NCI-H2196 (cell line): ENCODE results near the gene GK.
A peak's percentile ranks its signal among the peaks of the same experiment; 100 is the strongest.
"Not testable (repeated sequence)": the region's sequence is repeated elsewhere in the genome, so short reads cannot be mapped to it uniquely, and the experiment has no call there.

ENCODE experiments used
- DNase-seq: peaks from one replicate; lab custom pipeline; 2025; ENCODE audit not compliant: unreplicated experiment; lab: John Stamatoyannopoulos, UW

GK gene

DNA sequence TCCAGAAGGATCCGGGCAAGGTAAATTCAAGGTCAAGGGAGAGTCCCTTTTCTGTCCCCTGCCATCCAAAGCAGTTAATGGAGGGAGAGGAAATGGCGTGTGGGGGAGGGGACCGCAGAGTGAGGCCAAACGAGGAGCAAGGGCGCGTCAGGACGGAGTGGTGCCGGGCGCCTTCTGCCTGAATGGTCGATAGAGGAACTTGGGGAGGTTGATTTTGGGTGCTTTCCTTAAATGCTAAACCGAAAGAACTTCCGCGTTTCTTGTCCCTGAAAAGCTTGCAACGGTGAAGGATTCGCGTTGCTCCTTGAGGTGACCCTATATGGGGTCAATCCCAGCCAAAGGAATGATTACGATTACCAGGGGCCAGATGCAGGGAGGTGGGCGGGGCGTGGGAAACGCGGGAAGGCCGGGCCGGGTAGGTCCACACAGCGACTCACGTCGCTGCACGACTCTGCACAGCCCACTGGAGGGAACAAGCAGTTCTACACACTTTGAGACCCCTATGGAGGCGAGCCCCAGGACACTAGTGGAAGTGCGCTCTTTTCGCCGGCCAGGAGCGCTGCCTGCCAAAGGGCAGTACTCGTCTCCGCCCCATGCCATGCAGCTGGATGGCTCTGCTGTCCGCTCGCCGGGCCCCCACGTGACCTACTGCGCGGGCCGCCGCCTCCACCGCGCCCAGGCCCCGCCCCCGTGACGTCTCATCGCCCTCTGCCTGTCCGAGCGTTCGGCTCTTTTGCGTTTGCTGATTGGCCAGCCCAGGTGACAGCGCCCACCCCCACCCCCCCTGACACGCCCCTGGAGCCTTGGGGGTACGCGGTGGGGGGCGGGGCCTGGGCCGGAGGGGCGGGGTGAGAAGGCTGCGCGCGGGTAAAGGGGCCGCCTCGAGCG is 452 bp upstream of the GK start:
- DNase-seq, result peak; percentile 80

DNA sequence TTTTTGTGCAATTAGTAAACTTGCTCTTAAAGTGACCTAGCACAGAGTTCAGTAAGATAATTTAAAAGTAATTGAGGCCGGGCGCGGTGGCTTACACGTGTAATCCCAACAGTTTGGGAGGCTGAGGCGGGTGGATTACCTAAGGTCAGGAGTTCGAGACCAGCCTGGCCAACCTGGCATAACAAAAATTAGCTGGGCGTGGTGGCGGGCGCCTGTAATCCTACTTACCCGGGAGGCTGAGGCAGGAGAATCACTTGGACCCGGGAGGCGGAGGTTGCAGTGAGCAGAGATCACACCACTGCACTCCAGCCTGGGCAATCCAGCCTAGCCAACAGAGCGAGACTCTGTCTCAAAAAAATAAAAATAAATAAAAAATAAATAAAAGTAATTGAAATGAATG is 1.2 kb downstream of the GK start:
- not testable (repeated sequence) for DNase-seq

DNA sequence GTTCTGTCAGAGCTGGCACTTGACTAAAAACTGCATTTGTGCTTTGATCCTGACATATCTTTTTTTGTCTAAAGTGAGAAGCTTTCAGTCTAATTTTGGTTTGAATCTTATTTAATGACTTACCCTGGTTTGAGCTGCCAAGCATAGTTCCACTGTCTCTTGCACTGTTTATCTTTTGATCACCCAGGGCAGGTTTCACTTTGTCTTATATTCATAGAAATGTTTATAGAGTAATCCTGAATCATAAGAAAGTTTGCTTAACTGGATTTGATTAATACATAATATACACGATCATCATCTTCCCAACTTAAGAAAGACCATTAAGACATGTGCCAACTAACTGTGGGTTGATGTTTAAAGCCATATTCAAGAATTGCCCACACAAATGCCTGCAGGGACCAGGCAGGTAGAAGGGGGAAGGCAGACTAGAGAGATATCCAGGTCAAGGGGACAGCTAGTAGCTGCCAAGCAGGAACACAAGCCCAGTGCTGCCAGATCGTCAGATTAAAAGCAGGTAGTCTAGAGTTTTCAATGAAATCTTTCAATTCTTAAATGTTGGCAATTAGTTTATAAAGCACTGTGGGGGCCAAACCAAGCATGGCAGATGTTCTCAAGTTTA is 1.9 kb downstream of the GK start:
- no peak for DNase-seq

DNA sequence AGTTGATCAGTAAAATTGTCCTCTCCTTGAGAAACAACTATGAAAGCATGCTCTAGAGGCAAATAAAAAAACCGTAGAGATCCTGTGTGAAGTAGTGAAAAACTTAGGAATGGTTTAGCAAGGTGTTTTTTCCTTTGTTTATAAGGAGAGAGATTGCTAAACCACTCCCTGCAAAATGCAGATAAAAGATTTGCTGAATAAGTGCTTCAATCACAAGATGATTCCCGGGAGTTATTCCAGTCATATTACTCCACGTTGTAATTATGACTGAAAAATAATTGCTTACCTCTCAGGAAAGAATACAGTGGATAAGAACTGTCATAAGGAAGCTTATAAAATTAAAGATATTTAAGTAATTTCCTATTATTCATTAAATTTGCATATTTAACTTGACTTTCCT is 2.8 kb downstream of the GK start:
- no peak for DNase-seq

DNA sequence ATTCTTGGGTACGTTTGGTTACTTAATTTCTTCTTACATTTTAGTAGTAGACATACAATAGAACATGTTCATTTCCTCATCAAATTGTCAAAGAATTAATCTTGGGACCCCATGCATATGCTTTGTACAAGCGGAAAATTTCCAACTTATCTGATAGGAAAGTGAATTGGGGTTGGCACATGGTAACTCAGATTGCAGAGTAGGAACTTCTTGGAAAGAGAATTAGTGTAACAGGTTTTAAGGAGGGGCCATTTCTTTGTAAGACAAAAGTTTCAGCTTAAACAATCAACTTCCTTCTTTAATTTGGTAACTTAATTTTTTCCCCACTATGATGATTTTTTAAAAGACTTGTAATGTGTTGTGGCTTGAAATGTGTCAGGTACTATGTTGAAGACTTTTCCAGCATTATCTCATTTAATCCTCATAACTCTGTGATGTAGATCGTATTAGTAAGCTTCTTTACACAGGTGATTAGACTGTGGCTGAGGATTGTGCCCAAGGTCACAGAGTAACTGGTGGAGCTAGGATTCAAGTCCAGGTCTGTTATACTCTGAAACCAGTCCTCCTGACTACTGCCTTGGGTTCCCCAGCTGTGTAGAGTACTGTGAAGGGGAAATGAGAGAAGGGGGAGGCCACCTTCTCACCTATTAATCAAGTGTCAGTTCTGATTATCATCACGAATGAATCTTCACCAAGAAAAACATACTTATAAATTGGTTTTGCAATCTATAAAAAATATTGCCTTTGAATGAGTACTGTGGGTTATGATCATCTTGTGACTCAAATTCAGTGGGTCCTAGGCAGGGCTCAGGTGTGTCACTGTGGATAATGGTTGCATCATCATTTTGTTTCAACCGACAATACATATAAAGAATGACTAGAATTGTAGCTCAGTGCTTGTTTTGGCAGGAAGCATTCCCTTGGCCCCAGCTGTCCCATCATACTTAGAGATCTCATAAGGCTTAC is 4.3 kb downstream of the GK start:
- DNase-seq, result no peak

DNA sequence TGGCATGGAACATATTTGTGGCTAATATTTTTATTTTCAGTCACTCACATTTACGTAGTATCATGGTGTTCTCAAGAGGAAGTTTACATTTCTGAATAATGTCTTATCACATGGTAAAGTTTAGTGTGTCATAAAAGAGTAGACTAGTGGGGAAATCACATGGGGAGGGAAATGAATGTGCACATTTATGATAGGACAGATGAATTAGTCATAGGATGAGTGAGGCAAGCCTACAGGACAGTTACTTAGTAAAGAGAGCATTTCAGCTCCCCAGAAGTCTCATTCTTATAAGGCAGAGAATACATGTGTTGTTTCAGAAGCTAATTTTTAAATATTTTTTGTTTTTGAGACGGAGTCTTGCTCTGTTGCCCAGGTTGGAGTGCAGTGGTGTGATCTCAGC is 6.2 kb downstream of the GK start:
- DNase-seq, result no peak

DNA sequence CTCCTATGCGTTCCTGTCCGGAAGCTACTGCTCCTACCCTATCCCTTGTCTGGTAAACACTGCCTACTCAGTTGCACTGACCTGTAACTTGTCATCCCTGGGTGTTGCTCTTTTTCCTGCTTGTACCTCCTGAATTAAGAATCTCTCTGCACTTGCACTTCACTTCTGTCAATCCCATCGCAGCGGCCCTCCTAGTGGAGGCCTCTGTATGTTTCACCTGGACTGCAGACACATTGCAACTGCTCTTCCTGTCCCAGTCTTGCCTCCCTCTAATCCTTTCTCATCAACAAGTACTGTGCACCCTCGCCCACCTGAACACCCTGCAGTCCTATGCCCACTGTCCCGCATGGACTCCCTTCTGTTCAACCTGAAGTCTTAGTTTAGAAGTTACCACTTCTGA is 8.0 kb downstream of the GK start:
- DNase-seq, result no peak

DNA sequence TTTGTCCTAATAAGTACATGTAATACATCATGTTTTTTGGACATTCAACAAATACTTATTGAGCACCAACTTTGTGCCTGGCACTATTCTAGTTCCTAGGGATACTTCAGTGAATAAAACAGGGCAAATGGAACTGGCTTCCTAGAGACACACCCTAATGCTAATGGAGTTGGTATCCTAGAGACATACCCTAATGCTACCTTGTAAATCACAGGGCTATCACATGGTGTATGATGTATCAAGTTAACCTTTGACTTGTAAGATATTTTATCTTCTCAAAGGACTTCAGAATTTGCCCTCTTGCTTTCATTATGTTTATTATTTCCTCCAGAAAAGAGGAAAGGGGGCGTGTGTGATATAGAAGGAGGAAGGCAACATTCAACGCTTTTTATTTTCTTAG is 10.1 kb downstream of the GK start:
- no peak for DNase-seq

DNA sequence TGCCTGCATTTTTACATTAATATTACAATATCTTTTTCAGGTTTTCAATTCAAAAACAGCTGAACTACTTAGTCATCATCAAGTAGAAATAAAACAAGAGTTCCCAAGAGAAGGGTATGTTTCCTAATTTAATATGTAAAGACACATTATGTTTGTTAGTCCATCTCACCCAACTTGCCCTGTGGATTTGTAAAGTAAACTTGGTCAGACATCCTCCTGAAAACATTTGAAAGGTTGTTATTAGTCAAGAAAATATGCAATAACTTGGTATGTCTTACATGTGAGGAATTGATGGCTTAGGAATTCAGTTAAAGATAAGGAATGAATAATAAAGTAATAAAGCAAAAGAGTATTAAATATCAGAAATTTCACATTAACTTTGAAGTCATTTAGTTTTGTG is 12.2 kb downstream of the GK start:
- no peak for DNase-seq

DNA sequence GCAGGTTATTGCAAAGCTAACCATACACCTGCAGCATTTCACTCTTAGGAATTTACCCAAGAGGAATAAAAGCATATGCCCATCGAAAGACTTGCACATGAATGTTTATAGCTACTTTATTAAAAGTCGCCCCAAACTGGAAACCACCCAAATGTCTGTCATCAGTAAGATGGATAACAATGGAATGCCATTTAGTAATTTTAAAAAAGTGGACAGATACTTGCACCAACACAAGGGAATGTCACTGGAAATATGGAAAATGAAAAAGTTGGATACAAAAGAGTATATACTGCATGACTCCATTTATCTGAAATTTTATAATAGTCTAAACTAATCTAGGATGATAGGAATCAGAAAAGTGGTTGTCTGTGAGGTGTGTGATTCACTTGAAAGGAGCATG is 12.9 kb downstream of the GK start:
- no peak for DNase-seq

DNA sequence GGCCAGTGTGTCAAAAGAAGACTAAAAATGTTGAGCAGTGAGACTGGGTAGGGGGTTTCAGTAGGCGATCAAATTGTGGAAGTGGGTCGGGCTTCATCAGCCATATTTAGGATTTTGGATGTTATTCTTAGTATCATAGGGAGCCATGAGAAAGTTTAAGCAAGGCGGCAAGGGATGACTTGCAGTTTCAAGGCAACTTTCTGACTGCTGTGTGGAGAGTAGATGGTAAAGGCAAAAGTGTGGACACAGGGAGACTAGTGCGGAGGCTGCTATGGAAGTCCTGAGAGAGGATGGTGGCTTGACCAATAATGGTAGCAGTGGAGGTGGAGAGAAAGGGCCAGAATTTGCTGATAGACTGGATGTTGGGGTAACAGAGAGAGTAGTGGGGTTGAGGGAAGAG is 15.4 kb downstream of the GK start:
- no peak for DNase-seq

DNA sequence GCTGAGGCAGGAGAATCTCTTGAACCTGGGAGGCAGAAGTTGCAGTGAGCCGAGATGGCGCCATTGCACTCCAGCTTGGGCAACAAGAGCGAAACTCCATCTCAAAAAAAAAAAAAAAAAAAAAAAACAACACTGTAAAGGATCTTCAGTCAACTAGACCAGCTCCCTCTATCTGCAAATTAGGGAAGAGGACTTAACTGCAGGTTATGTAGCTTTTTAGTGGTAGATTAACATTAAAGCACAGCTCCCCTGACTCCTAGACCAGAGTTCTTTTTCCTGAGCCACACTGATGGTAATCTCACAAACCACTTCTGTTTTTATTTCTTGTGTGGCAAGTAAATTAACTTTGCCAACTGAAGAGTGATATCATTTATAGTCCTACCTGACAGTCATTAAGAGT is 18.0 kb downstream of the GK start:
- not testable (repeated sequence) for DNase-seq

DNA sequence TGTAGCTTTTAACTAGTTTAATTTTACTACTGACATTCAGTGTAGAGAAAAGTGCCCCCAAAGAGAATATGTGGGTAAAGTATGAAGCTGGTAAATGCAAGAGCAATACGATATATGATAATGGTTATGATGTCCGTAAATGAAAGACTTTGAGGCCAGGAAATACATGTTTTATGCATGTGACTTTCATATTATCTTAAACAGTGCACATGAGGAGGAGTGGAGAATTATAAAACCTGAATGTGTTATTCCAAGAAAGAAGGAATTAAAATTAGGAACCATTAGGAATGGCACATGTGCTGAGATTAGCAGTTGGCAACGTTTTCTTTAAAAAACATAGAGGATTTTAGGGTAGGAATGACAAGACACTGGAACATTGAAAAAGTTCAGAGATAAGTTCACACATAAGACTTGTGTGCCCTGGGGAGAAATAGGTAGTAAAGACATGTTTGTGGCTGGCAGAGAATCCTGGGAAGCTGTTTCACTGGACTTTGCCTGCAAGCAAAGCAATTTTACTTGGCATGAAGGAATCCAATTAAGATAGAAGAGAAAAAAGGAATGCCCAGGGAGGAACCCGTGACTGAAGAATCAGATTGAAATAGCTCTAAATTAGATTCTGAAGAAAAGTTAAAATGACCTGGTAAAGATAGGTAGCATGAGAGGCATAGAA is 20.0 kb downstream of the GK start:
- DNase-seq, result no peak

DNA sequence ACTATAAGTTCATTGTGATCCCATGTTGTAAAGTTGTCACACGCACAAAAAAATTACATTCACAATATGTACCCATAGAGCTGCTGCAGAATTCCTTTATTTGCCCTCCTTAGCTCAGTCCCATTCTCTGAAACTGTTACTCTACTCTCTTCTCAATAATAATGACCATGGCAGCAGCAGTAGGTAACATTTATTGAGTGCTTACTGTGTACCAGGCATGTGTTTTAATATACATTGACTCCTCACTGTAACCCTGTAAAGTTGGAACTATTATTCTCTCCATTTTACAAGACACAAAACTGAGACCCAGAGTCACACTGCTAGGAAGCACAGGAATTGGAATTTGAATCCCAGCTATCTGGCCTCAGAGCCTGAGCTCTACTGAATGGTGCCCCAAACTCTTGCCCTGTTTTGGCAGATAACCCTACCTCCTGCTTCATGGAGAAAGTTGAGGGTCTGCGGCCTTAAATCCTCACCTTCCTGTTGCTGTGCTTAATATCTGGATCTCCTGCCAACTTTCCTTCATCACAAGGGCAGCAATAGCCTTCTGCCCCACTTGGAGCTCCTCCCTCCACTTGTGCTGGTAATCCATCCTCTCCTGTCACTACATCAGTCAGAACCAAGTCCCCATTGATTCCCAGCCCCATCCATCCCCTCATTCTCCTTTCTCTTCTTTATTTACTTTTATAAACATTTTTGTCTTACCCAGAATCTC is 20.8 kb downstream of the GK start:
- no peak for DNase-seq

DNA sequence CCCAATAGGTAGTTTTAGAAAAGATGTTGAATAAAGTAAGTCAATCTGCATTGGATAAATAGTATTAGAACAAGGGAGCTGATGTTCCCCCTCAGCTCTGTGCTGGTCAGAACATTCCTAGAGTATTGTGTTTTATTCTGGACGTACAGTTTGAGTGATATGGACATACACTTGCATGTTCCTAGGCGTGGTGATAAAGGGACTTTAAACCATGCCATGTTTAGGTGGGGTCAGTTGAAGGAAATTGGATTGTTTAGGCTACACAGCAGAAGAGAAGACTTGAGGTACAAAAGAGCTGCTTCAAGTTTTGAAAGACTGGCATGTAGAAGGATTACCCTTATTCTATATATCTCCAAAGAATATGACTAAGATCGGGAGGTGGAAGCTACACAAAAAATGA is 21.6 kb downstream of the GK start:
- DNase-seq, result no peak

DNA sequence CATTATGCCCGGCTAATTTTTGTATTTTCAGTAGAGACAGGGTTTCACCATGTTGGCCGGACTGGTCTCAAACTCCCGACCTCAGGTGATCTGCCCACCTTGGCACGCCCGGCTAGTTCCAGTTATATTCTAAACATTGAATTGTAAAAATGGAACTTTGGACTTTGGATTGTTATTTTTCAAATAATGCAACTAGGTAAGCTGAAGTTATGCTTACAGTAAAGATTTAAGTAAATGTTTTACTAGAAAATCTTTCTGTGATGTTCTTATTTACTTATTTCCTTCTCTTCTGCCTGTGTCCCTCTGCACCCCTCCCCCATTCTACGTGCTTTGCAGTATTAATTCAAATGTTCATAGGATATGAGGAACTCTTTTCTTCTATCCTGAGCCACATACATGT is 26.1 kb downstream of the GK start:
- DNase-seq, result no peak

DNA sequence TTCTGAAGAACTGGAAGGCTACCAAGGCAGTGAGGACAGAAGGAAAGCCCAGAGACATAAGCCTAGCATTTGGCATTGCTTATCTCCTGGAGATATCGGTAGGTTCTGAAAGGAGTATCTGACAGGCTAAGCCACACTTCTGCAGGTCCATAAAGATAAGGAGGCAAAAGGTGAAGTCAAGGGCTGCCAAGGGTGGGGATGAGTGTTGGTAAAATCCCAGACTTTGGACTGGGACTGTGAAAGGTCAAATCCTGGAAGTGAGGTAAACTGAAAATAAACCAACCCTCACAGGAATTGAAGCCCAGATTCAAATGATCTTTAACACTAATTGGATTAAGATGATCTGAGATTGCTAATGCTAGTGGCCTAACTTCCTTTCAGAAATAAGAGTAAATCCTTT is 27.4 kb downstream of the GK start:
- DNase-seq, result no peak

DNA sequence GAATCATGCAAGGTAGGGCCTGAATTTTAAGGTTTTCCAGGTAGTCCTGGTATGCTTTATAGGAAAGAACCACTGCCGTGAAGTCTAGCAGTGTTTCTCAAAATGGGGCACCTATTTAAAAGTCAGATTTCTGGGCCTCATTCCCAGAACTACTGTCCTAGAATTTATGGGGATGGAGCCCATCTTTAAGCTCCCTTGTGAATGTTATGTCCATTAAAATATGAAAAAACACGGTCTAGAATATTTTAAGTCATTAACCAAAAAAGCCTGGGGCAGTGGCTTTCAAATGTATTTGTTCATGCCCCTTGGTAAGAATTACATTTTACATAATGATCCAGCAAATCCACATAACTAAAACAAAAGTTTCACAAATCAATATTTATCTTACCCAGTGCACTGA is 35.4 kb downstream of the GK start:
- DNase-seq, result no peak

DNA sequence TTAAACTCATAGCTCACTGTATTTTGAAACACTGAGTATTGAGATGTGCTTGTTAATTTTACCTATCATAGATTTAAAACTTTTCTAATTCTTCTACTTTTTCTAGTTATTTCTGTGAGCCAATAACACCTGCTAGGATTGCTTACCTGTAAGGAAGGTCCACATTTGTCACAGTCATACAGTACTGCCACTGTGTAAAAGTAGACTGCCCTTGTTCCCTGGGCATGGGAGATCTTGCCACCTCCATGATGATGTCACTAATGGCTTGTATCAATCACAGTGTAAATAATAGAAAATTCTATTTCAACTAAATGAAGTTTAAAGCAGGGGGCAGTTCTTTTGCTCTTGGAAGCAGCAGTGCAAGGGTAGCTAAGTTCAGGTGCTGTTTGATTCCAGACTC is 35.9 kb downstream of the GK start:
- no peak for DNase-seq

DNA sequence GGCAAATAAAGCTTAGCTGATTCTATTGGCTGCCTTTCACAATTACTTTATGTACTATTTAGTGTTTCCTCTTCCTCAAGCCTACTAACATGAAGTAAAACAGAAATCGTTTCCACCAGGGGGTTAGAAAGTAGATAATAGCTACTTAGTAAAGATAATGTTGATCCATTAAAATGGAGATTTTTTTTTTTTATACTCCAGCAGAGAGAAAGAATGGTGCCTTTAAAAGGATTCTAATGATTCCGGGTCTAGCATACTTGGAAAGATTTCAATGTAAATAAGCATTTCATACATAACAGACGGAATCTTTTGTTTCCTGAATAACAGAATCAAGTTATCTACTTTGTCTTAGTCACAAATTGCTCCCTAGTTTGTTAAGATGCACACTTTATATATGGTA is 37.1 kb downstream of the GK start:
- no peak for DNase-seq
